H4 (cell line): ENCODE data around the gene OR1F1. TPM values are rescaled to one million over a fixed set of nuclear protein-coding genes. Genes with fewer than 3 reads are reported as not detected.
"Not testable (repeated sequence)": the region's sequence is repeated elsewhere in the genome, so short reads cannot be mapped to it uniquely, and the experiment has no call there.

ENCODE experiments used
- DNase-seq: peaks from one replicate; pipeline ENCODE4 v3.0.0-alpha.2; 2015; ENCODE audit warnings: low spot score
- total RNA-seq: library from RNA; depleted of rRNA; stranded (reverse); fragments of >200 nt; shearing (Covaris generic); gene quantifications from 2 replicates; pipeline ENCODE4 v1.2.3, GENCODE V29; 2014

Gene OR1F1
- total RNA-seq, 1 experiment from 2014 or later = 0.81 TPM

- DNase-seq = no peak
These were observed 10.5 kb downstream of the OR1F1 start for GRCh38 chr16:3198334-3199072.

- DNase-seq = no peak
These were observed 15.0 kb downstream of the OR1F1 start for GRCh38 chr16:3202903-3203539.

- not testable (repeated sequence) for DNase-seq
These were observed 17.9 kb downstream of the OR1F1 start for GRCh38 chr16:3205939-3206338.

GRCh38 chr16:3207086-3207953, 19.3 kb downstream of the OR1F1 start:
- DNase-seq = no peak

- no peak for DNase-seq
These were observed 24.0 kb downstream of the OR1F1 start for GRCh38 chr16:3212006-3212405.

GRCh38 chr16:3212567-3212966, 24.6 kb downstream of the OR1F1 start:
- DNase-seq = no peak

- DNase-seq = no peak
These were observed 27.0 kb downstream of the OR1F1 start for GRCh38 chr16:3214904-3215600.

GRCh38 chr16:3215601-3216262, 27.7 kb downstream of the OR1F1 start:
- DNase-seq = no peak

GRCh38 chr16:3216263-3216640, 28.2 kb downstream of the OR1F1 start:
- DNase-seq = no peak

- no peak for DNase-seq
These were observed 32.8 kb downstream of the OR1F1 start for GRCh38 chr16:3220839-3221238.

- DNase-seq = no peak
These were observed 36.0 kb downstream of the OR1F1 start for GRCh38 chr16:3223913-3224515.

- DNase-seq = no peak
These were observed 46.5 kb downstream of the OR1F1 start for GRCh38 chr16:3234543-3234856.

GRCh38 chr16:3234857-3235561, 47.0 kb downstream of the OR1F1 start, which contains the start of gene ZNF200:
Gene ZNF200, minus strand, starts transcription at chr16:3235158. Its CDS starts 1,403 bp downstream, at chr16:3233755.
- DNase-seq = peak; percentile 95

- no peak for DNase-seq
These were observed 48.1 kb downstream of the OR1F1 start for GRCh38 chr16:3235856-3236669.

- no peak for DNase-seq
These were observed 53.8 kb downstream of the OR1F1 start for GRCh38 chr16:3241761-3242160.

- DNase-seq = no peak
These were observed 54.7 kb downstream of the OR1F1 start for GRCh38 chr16:3242709-3243108.

GRCh38 chr16:3243882-3244281, 55.9 kb downstream of the OR1F1 start:
- DNase-seq = no peak

GRCh38 chr16:3246002-3246401, 58.0 kb downstream of the OR1F1 start:
- DNase-seq = no peak

- no peak for DNase-seq
These were observed 58.9 kb downstream of the OR1F1 start for GRCh38 chr16:3246876-3247275.

GRCh38 chr16:3248596-3248995, 60.6 kb downstream of the OR1F1 start:
- DNase-seq = no peak
